ENCODE data around the gene SUB1.
A peak's percentile ranks its signal among the peaks of the same experiment; 100 is the strongest.

The SUB1 gene

DNA sequence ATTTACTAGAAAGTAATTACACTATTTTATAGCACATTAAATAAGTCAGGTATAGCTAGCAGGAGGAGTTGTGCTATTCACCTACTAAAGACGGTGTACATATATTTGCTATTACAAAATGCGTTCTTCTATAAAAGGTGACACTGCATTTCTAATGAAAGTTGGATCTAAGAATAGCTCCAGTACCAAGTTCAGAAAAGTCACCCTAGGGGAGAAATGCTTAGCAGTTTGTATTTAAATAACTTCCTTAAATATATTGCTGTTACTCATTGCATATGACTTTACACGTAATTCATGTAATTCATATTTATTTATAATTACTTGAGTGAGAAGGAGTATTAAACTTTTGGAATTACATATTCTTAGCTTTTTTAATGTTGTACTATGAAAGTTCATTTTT, 7.0 kb upstream of the SUB1 start:
- peaks cover 27% of the 10 kb centered on the region for H3K4me1 Mint-ChIP-seq (ENCODE audit: low read depth)
- H3K27ac Mint-ChIP-seq: no peak overlapping the region
- no peaks in the 10 kb centered on the region for H3K9me3 Mint-ChIP-seq
- H3K4me3 Mint-ChIP-seq: no peak overlapping the region
- DNase-seq (ENCODE audit: low spot score): no peak
- no peaks in the 10 kb centered on the region for H3K27me3 Mint-ChIP-seq (ENCODE audit: low read depth)
- H3K36me3 Mint-ChIP-seq (ENCODE audit: low read depth): peaks cover 10% of the 10 kb centered on the region

DNA sequence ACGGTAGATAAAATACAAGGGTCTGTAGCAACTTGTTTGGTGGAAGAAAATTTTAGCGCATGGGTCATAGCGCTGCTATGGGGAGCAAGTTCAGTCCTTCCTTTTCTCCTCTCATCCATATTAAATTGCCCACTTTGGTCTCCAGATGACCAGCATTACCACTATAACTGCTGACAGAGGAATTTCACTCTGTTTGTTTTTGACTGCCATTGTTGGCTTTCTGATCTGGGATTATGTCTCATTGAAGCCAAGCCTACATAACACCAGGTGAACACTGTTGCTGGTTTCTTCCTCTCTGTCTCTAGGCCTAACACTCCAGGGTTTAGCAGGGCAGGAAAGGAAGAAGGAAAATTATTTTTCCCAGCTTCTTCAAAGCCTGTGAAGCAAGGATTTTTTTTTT, 6.6 kb upstream of the SUB1 start:
- no peak for DNase-seq (ENCODE audit: low spot score)
- Mint-ChIP-seq H3K4me3 (no peak overlapping the region), H3K36me3 (ENCODE audit: low read depth) (peaks cover 10% of the 10 kb centered on the region), H3K27ac (no peak overlapping the region), H3K9me3 (no peaks in the 10 kb centered on the region), H3K4me1 (ENCODE audit: low read depth) (peaks cover 31% of the 10 kb centered on the region), H3K27me3 (ENCODE audit: low read depth) (no peaks in the 10 kb centered on the region)

DNA sequence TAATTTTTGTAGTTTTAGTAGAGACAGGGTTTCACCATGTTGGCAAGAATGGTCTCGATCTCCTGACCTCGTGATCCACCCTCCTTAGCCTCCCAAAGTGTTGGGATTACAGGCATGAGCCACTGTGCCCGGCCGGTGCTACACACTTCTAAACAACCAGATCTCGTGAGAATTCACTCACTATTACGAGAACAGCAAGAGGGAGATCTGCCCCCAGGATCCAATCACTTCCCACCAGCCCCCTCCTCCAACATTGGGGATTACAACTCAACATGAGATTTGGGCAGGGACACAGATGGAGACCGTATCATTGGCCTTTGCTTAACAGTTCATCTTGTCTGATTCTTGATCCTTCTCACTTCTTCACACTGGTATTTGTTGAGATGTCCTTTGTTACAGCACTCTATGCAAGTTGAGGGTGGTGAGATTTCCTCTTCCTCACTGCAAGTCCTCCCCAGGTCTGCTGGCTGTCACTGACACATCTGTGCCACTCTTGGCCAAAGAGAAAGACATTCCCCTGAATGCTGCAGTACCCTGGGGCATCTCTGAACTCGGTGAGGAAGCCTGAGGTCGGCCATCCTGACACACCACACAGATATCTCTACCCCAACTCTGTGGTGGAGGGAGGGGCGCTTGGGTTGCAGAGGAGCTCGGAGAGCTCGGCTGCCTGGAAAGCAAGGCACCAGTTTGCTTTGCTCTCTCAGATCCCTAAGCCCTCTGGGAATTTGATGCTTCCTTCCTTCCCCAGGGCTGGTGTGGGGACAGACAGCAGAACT, 4.2 kb upstream of the SUB1 start:
- H3K27ac Mint-ChIP-seq: peak overlapping the region; percentile 4
- H3K36me3 Mint-ChIP-seq (ENCODE audit: low read depth): peaks cover 12% of the 10 kb centered on the region
- no peaks in the 10 kb centered on the region for H3K9me3 Mint-ChIP-seq
- H3K4me3 Mint-ChIP-seq: peak overlapping the region; percentile 14
- DNase-seq (ENCODE audit: low spot score): no peak
- peaks cover 44% of the 10 kb centered on the region for H3K4me1 Mint-ChIP-seq (ENCODE audit: low read depth)
- peaks cover 3% of the 10 kb centered on the region for H3K27me3 Mint-ChIP-seq (ENCODE audit: low read depth)

DNA sequence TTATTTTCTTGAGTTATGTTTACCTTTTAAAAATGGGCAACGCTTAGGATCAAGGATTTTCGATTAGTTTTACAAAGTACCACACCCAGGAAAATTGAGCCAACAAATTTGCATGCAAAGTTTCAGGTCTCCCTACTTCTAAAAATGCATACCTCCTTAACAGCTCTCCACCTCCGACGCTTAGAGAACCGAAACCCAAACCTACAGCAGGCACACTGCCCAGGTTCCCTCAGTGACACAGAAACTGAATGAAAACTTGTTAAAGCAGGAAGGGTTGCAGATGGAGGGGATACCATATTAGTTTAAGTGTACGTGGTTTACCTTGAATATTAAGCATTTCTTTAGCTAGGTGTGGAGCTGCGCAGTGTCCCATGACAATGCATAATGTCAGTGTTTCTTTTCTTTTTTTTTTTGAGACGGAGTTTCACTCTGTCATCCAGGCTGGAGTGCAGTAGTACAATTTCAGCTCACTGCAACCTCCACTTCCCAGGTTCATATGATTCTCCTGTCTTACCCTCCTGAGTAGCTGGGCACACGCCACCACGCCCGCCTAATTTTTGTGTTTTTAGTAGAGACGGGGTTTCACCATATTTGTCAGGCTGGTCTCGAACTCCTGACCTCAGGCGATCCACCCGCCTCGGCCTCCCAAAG, 1.6 kb upstream of the SUB1 start:
- H3K4me3 Mint-ChIP-seq: peak overlapping the region; percentile 73
- peaks cover 3% of the 10 kb centered on the region for H3K27me3 Mint-ChIP-seq (ENCODE audit: low read depth)
- no peak for DNase-seq (ENCODE audit: low spot score)
- peaks cover 28% of the 10 kb centered on the region for H3K36me3 Mint-ChIP-seq (ENCODE audit: low read depth)
- H3K27ac Mint-ChIP-seq: peak overlapping the region; percentile 86
- no peaks in the 10 kb centered on the region for H3K9me3 Mint-ChIP-seq
- H3K4me1 Mint-ChIP-seq (ENCODE audit: low read depth): peaks cover 54% of the 10 kb centered on the region

DNA sequence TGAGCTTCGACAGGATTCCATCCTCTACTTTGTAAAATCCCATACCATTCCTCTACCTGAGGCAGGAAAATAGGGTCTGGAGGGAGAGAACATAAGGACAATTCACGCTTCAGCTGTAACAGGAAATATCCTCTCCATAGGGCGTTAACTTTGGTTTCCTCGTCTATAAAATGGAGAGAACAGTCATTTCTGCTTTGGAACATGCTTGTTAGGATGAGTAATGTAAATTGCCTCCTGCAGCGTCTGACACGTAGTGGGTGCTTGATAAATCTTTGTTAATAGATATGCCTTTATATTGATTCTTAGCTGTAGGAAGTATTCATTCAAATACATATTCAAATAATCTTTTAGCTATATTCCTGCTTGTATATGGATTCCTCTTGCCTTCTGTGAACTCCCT, 711 bp upstream of the SUB1 start:
- Mint-ChIP-seq H3K4me1 (ENCODE audit: low read depth) (peaks cover 58% of the 10 kb centered on the region), H3K27ac (peak overlapping the region; percentile 94), H3K36me3 (ENCODE audit: low read depth) (peaks cover 33% of the 10 kb centered on the region), H3K9me3 (no peaks in the 10 kb centered on the region), H3K27me3 (ENCODE audit: low read depth) (peaks cover 3% of the 10 kb centered on the region), H3K4me3 (peak overlapping the region; percentile 90)
- no peak for DNase-seq (ENCODE audit: low spot score)

DNA sequence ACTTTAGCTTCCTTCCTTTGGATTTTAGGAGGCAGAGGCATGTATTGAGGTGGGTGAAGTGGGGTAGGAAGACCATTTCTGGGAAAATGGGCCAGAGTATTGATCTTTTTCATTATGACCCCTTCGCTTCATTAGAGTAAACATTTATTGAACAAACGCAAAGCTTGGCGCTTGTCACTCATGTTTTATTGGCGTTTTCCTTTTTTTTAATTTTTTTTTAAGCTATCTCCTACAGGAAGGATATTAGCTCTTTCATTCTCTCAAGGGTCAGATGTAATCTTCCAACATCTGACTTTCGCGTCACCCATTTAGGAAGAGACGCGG, 273 bp upstream of the SUB1 start:
- Mint-ChIP-seq H3K9me3 (no peaks in the 10 kb centered on the region), H3K27me3 (ENCODE audit: low read depth) (peaks cover 3% of the 10 kb centered on the region), H3K27ac (peak overlapping the region; percentile 94), H3K4me1 (ENCODE audit: low read depth) (peaks cover 58% of the 10 kb centered on the region), H3K4me3 (peak overlapping the region; percentile 90), H3K36me3 (ENCODE audit: low read depth) (peaks cover 33% of the 10 kb centered on the region)
- no peak for DNase-seq (ENCODE audit: low spot score)

DNA sequence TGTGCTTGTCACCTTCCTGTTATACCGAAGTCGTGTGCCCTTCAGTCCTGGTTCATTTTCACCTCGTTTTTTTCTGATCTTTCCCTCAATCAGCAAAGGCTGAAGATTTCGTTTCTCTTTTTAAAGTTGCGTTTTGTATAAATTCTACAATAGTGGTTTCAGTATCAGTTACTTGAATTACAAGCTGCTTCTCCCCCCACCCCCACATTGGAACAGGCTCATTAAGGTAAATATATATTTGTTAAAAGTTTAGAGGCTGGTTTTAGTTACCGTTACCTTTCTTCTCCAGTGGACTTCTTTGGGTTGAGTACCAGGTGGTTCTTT, 881 bp downstream of the SUB1 start:
- Mint-ChIP-seq H3K27ac (peak overlapping the region; percentile 94), H3K9me3 (no peaks in the 10 kb centered on the region)

DNA sequence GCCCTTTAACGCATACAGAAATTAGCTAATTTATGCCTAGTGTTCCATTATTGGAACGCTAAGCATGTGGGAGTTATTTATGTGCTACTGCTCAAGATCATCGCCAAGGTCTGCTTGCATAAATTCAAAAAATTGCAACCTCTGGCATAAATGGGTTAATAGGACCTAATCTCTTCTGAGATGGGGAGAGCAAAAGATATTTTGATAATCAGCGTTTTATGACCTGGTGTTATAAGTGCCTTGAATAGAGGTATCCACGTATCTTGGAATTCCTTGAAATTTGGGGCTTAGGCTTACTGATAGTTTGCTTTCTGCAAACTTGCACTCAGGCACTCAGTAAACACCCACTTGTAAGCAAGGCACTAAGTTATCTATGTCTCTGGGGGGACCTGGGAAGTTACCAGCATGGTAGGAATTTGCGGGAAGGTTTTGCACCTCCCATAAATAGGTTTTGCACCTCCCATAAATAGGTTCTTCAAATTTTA, 1.8 kb downstream of the SUB1 start:
- Mint-ChIP-seq H3K36me3 (ENCODE audit: low read depth) (peaks cover 39% of the 10 kb centered on the region), H3K4me3 (peak overlapping the region; percentile 90), H3K9me3 (no peaks in the 10 kb centered on the region), H3K27me3 (ENCODE audit: low read depth) (peaks cover 3% of the 10 kb centered on the region), H3K4me1 (ENCODE audit: low read depth) (peaks cover 48% of the 10 kb centered on the region), H3K27ac (peak overlapping the region; percentile 49)
- no peak for DNase-seq (ENCODE audit: low spot score)

More for the DNA sequence above, 881 bp downstream of the SUB1 start:
- Mint-ChIP-seq H3K27me3 (ENCODE audit: low read depth) (peaks cover 3% of the 10 kb centered on the region), H3K4me3 (peak overlapping the region; percentile 90), H3K36me3 (ENCODE audit: low read depth) (peaks cover 34% of the 10 kb centered on the region), H3K4me1 (ENCODE audit: low read depth) (peaks cover 52% of the 10 kb centered on the region)
- DNase-seq (ENCODE audit: low spot score): no peak

DNA sequence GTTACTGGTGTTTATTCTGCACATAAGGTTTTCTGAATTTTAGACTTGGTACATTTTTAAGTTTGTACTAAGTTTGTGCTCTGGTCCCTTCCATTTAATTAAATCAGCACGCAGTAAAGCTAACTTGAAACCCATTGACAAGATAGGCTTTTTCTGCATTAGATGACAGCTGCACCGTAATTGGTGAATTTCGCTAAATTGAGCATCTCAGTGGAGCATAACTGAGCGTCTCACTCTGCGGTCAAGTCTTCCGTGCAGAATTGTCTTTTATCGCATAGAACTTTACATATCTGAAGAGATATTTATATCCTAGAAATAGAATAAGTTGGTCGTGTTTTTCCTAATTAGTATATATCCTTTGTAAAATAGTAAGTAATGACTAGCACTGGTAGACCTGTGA, 4.1 kb downstream of the SUB1 start:
- DNase-seq (ENCODE audit: low spot score): no peak
- Mint-ChIP-seq H3K9me3 (no peaks in the 10 kb centered on the region), H3K36me3 (ENCODE audit: low read depth) (peaks cover 54% of the 10 kb centered on the region), H3K4me3 (no peak overlapping the region), H3K27me3 (ENCODE audit: low read depth) (peaks cover 3% of the 10 kb centered on the region), H3K4me1 (ENCODE audit: low read depth) (peaks cover 43% of the 10 kb centered on the region), H3K27ac (no peak overlapping the region)

DNA sequence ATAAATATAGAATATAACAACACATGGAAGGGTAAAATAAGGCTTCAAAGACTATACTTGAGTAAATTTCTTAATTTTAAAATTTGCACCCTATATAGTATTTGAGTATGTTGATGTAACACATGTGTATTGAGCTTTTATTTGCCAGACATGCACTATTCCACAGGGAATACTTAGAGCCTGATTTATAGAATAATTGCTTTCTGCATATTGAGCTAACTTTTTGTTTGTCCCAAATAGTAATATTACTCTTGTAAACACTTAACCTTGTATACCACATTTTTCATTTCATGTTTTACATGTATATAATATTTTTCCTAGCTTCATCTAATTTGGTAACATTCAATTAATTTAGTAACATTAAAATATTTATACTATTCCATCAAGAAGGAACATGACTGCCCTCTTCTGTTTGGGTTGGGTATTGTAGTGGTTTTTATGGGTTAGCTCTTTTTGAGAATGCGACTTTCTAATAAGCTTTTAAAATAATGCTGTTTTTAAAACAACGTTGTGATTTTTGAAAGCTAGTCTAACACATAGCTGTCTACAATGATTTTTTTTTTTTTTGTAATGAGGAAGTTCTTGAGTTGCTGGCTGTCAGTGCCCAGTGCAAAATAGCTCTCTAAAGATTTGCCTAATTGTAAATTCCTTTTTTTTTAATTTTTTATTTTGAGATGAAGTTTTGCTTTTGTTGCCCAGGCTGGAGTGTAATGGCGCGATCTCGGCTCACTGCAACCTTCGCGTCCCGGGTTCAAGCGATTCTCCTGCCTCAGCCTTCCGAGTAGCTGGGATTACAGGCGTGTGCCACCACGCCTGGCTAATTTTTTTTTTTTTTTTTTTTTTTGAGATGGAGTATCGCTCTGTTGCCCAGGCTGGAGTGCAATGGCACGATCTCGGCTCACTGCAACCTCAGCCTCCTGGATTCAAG, 4.8 kb downstream of the SUB1 start:
- Mint-ChIP-seq H3K9me3 (no peaks in the 10 kb centered on the region), H3K27me3 (ENCODE audit: low read depth) (peaks cover 2% of the 10 kb centered on the region), H3K4me1 (ENCODE audit: low read depth) (peaks cover 38% of the 10 kb centered on the region), H3K36me3 (ENCODE audit: low read depth) (peaks cover 59% of the 10 kb centered on the region), H3K27ac (peak overlapping the region; percentile 34), H3K4me3 (no peak overlapping the region)
- no peak for DNase-seq (ENCODE audit: low spot score)

DNA sequence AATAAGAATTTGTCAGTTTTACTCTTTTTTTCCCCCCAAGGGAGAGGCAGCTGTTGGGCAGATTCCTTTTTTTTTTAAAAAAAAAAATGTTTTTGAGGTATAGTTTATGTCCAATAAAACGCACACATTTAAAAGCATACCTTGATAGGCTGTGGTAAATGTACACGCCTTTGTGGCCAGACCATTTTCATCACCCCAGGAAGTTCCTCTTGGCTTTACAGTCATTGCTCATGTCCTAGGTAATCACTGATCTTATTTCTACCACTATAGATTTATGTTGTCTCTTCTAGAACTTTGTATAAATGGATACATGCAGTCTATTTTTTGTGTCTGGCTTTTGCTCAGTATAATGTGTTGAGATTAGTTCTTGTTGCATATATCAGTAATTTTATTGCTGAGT, 9.8 kb downstream of the SUB1 start:
- H3K4me1 Mint-ChIP-seq (ENCODE audit: low read depth): peaks cover 51% of the 10 kb centered on the region

DNA sequence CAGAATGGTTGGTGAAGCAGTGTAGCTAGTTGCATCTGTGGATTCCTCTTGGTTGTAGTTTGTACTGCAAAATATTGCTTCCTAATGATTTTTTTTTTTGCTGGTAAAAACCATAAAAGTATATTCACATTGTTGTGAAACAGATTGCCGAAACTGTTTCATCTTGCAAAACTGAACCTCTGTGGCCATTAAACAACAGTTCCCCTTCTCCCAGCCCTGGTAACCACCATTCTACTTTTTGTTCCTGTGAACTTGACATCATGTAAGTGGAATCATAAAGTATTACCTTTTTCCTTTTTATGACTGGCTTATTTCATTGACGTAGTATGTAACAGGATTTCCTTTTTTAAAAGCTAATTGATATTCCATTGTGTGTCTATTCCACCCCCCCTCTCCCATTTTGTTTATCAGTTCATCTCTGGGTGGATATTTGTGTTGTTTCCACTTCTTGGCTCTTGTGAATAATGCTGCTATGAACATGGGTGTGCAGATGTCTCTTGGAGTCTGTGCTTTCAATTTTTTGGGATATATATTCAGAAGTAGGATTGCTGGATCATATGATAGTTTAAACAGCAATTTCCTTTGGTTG, 11.8 kb downstream of the SUB1 start:
- DNase-seq (ENCODE audit: low spot score): no peak
- Mint-ChIP-seq H3K36me3 (ENCODE audit: low read depth) (peaks cover 82% of the 10 kb centered on the region), H3K27me3 (ENCODE audit: low read depth) (no peaks in the 10 kb centered on the region), H3K4me3 (no peak overlapping the region), H3K4me1 (ENCODE audit: low read depth) (peaks cover 49% of the 10 kb centered on the region), H3K27ac (peak overlapping the region; percentile 6), H3K9me3 (no peaks in the 10 kb centered on the region)

More for the DNA sequence above, 9.8 kb downstream of the SUB1 start:
- H3K9me3 Mint-ChIP-seq: no peaks in the 10 kb centered on the region
- no peak for DNase-seq (ENCODE audit: low spot score)
- H3K36me3 Mint-ChIP-seq (ENCODE audit: low read depth): peaks cover 77% of the 10 kb centered on the region
- H3K4me3 Mint-ChIP-seq: peak overlapping the region; percentile 31
- H3K27me3 Mint-ChIP-seq (ENCODE audit: low read depth): no peaks in the 10 kb centered on the region
- H3K27ac Mint-ChIP-seq: no peak overlapping the region

DNA sequence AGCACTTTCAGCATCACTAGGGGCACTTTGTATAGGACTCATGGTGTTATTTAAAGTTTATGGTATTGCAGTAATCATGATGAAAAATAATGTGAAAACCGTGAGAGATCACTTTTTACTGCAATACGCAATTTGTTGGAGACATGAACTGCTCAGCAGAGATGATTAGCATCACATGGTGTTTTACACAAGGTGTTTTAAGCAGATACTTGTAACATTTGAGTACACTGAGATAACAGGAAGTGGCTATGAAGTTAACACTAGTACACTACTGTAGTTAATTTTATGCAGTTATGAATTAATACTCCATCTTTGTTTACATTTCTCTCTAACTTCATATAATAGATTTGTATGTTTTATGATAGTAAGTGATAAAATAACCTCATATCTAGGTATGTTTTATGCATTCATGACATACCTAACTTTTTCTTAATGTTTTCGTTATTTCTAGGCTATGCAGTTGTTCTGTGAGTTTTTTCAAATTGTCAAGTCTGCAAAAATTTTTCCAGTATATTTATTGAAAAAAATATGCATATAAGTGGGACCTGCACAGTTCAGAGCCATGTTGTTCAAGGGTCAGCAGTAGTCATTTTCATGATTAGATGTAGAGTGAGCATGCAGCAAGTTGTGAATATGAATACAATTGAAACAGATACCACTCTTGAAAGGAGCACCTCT, 13.0 kb downstream of the SUB1 start:
- H3K4me3 Mint-ChIP-seq: no peak overlapping the region
- DNase-seq (ENCODE audit: low spot score): no peak
- H3K9me3 Mint-ChIP-seq: no peaks in the 10 kb centered on the region
- H3K27me3 Mint-ChIP-seq (ENCODE audit: low read depth): no peaks in the 10 kb centered on the region
- peak overlapping the region; percentile 72 for H3K27ac Mint-ChIP-seq
- H3K36me3 Mint-ChIP-seq (ENCODE audit: low read depth): peaks cover 78% of the 10 kb centered on the region
- H3K4me1 Mint-ChIP-seq (ENCODE audit: low read depth): peaks cover 42% of the 10 kb centered on the region
